IMR-90 (cell line): ENCODE data around the gene SENP5. TPM values are rescaled to one million over a fixed set of nuclear protein-coding genes. Genes with fewer than 3 reads are reported as not detected.

ENCODE experiments used
- ATAC-seq: fragments of 200-7000 bp; cut with Tn5 transposase; 2 replicates; pipeline ENCODE4 v1.9.1; 2020; ENCODE audit warnings: low read depth, mild to moderate bottlenecking, moderate library complexity
- BruUV-seq: library from RNA; stranded (reverse); fragments of 400-500 nt; replicated peaks from 2 replicates; lab custom pipeline; 2021; lab: Mats Ljungman, UMichigan
- CTCF ChIA-PET: fragments of 300-600 bp; formaldehyde crosslinking; extraction: SDS; loops from one replicate; lab custom pipeline; 2021; ENCODE audit warnings: antibody characterized with exemption; lab: Yijun Ruan, JAX
- POLR2A ChIA-PET: fragments of 300-600 bp; sonication (Branson Sonifier 250); formaldehyde crosslinking; loops from one replicate; lab custom pipeline; 2022; ENCODE audit warnings: antibody characterized with exemption; ENCODE audit not compliant: unreplicated experiment; lab: Charles Lee
- DNase-seq: peaks from one replicate; pipeline ENCODE4 v3.0.0; 2013
- H2AFZ ChIP-seq: replicated peaks from 2 replicates; pipeline ENCODE3; 2013; ENCODE audit warnings: low read length, mild to moderate bottlenecking; ENCODE audit not compliant: poor library complexity
- H2AK5ac ChIP-seq: 2 replicates; pipeline ENCODE4 v1.6.1; 2013; ENCODE audit warnings: low read depth, low read length, inconsistent platforms
- H2AK9ac ChIP-seq: replicated peaks from 2 replicates; pipeline ENCODE3; 2013; ENCODE audit warnings: mild to moderate bottlenecking, low read depth, low read length, moderate library complexity; ENCODE audit not compliant: poor library complexity
- H2BK120ac ChIP-seq: 2 replicates; pipeline ENCODE4 v1.6.1; 2013; ENCODE audit warnings: low read depth, low read length, inconsistent platforms
- H2BK15ac ChIP-seq: 3 replicates; pipeline ENCODE4 v1.6.1; 2013; ENCODE audit warnings: low read depth, low read length, inconsistent platforms
- H2BK20ac ChIP-seq: 2 replicates; pipeline ENCODE4 v1.6.1; 2013; ENCODE audit warnings: low read depth, mild to moderate bottlenecking, inconsistent platforms, low read length, moderate library complexity
- H2BK5ac ChIP-seq: 2 replicates; pipeline ENCODE4 v1.6.1; 2013; ENCODE audit warnings: mild to moderate bottlenecking, low read depth, low read length, inconsistent platforms; ENCODE audit not compliant: poor library complexity, severe bottlenecking
- H3K14ac ChIP-seq: replicated peaks from 2 replicates; pipeline ENCODE4 v1.6.1; 2013; ENCODE audit warnings: low read depth, low read length, inconsistent platforms
- H3K18ac ChIP-seq: 2 replicates; pipeline ENCODE4 v1.6.1; 2013; ENCODE audit warnings: low read depth, low read length, control low read depth
- H3K23ac ChIP-seq: 2 replicates; pipeline ENCODE4 v1.6.1; 2013; ENCODE audit warnings: low read depth, low read length, inconsistent platforms
- H3K27ac ChIP-seq: 2 replicates; pipeline ENCODE4 v1.5.1; 2013; ENCODE audit warnings: mild to moderate bottlenecking, control low read depth, low read length; ENCODE audit not compliant: insufficient read depth
- H3K27me3 ChIP-seq: 2 replicates; pipeline ENCODE4 v1.6.1; 2013; ENCODE audit warnings: low read length; ENCODE audit not compliant: control insufficient read depth, insufficient read depth
- H3K36me3 ChIP-seq: 2 replicates; pipeline ENCODE4 v1.6.1; 2013; ENCODE audit warnings: low read length, mixed read lengths; ENCODE audit not compliant: control insufficient read depth, insufficient read depth
- H3K4ac ChIP-seq: 2 replicates; pipeline ENCODE4 v1.6.1; 2013; ENCODE audit warnings: low read depth, low read length, inconsistent platforms
- H3K4me1 ChIP-seq: 2 replicates; pipeline ENCODE4 v1.6.1; 2013; ENCODE audit warnings: low read length, mixed read lengths; ENCODE audit not compliant: control insufficient read depth, insufficient read depth
- H3K4me2 ChIP-seq: 2 replicates; pipeline ENCODE4 v1.6.1; 2013; ENCODE audit warnings: low read depth, mild to moderate bottlenecking, control low read depth, low read length, moderate library complexity
- H3K4me3 ChIP-seq: 2 replicates; pipeline ENCODE4 v1.5.1; 2013; ENCODE audit warnings: low read depth, mild to moderate bottlenecking, control low read depth, low read length, moderate library complexity; ENCODE audit not compliant: insufficient read depth
- H3K56ac ChIP-seq: 2 replicates; pipeline ENCODE4 v1.6.1; 2013; ENCODE audit warnings: low read length, inconsistent platforms; ENCODE audit not compliant: insufficient read depth; ENCODE audit errors: extremely low read depth
- H3K79me1 ChIP-seq, 2 experiments: 2 replicates each; pipeline ENCODE4 v1.6.1; 2013; ENCODE audit warnings: low read length in 2 of 2, inconsistent platforms in 1 of 2, low read depth in 1 of 2
- H3K9ac ChIP-seq: 2 replicates; pipeline ENCODE4 v1.6.1; 2013; ENCODE audit warnings: low read depth, low read length, control low read depth
- H3K9me1 ChIP-seq: 2 replicates; pipeline ENCODE4 v1.6.1; 2013; ENCODE audit warnings: low read length, inconsistent platforms; ENCODE audit not compliant: insufficient read depth
- H3K9me3 ChIP-seq: 2 replicates; pipeline ENCODE4 v1.6.1; 2013; ENCODE audit warnings: low read length; ENCODE audit not compliant: control insufficient read depth, insufficient read depth
- H4K20me1 ChIP-seq: 2 replicates; pipeline ENCODE4 v1.6.1; 2013; ENCODE audit warnings: low read length, inconsistent platforms; ENCODE audit not compliant: insufficient read depth
- H4K5ac ChIP-seq: 2 replicates; pipeline ENCODE4 v1.6.1; 2013; ENCODE audit warnings: mild to moderate bottlenecking, low read depth, low read length, control low read depth
- H4K8ac ChIP-seq, 2 experiments: 2 replicates each; pipeline ENCODE4 v1.6.1; 2013; ENCODE audit warnings: low read depth in 2 of 2, low read length in 2 of 2, control low read depth in 1 of 2, inconsistent platforms in 1 of 2
- H4K91ac ChIP-seq: 2 replicates; pipeline ENCODE4 v1.6.1; 2013; ENCODE audit warnings: low read depth, low read length, inconsistent platforms; ENCODE audit not compliant: insufficient read depth
- BHLHE40 ChIP-seq: fragments of 150-350 bp; IDR thresholded peaks from 2 replicates; pipeline ENCODE4 v1.6.1; 2016; ENCODE audit warnings: mild to moderate bottlenecking, low read depth, low read length
- CEBPB ChIP-seq: IDR thresholded peaks from 2 replicates; pipeline ENCODE4 v1.6.1; 2012; ENCODE audit warnings: low read depth, low read length, improper control_type of control experiment
- CHD1 ChIP-seq: IDR thresholded peaks from 2 replicates; pipeline ENCODE4 v1.6.1; 2012; ENCODE audit warnings: low read depth, low read length, improper control_type of control experiment
- CTCF ChIP-seq: conservative IDR thresholded peaks from 2 replicates; pipeline ENCODE4 v1.5.1; 2012; ENCODE audit warnings: mild to moderate bottlenecking, low read depth, low read length, improper control_type of control experiment
- FOS ChIP-seq: fragments of 150-350 bp; IDR thresholded peaks from 2 replicates; pipeline ENCODE4 v1.6.1; 2016; ENCODE audit warnings: low read depth, low read length
- MAFK ChIP-seq: IDR thresholded peaks from 2 replicates; pipeline ENCODE4 v1.6.1; 2012; ENCODE audit warnings: low read depth, low read length, improper control_type of control experiment
- MAZ ChIP-seq: IDR thresholded peaks from 2 replicates; pipeline ENCODE4 v1.6.1; 2012; ENCODE audit warnings: low read depth, mild to moderate bottlenecking, low read length, improper control_type of control experiment, moderate library complexity, borderline replicate concordance
- MXI1 ChIP-seq: IDR thresholded peaks from 2 replicates; pipeline ENCODE4 v1.6.1; 2012; ENCODE audit warnings: low read depth, mild to moderate bottlenecking, low read length, moderate library complexity, borderline replicate concordance
- NFE2L2 ChIP-seq: fragments of 150-350 bp; IDR thresholded peaks from 2 replicates; pipeline ENCODE4 v1.6.1; 2016; ENCODE audit warnings: low read depth, mild to moderate bottlenecking, low read length
- POLR2A ChIP-seq: IDR thresholded peaks from 2 replicates; pipeline ENCODE4 v1.6.1; 2012; ENCODE audit warnings: mild to moderate bottlenecking, low read depth, low read length
- RAD21 ChIP-seq: IDR thresholded peaks from 2 replicates; pipeline ENCODE4 v1.6.1; 2012; ENCODE audit warnings: low read length, improper control_type of control experiment
- RCOR1 ChIP-seq: IDR thresholded peaks from 2 replicates; pipeline ENCODE4 v1.6.1; 2012; ENCODE audit warnings: mild to moderate bottlenecking, low read length, improper control_type of control experiment; ENCODE audit not compliant: insufficient replicate concordance
- RFX5 ChIP-seq: IDR thresholded peaks from 2 replicates; pipeline ENCODE4 v1.8.0; 2012; ENCODE audit warnings: low read depth, mild to moderate bottlenecking, low read length, moderate library complexity
- SMC3 ChIP-seq: fragments of 150-350 bp; IDR thresholded peaks from 2 replicates; pipeline ENCODE4 v1.6.1; 2016; ENCODE audit warnings: low read depth, mild to moderate bottlenecking, antibody characterized with exemption, low read length, moderate library complexity
- WGBS, 2 experiments: methylation state at CpG; one replicate each; pipeline versions ENCODE4 v1.1.5 to v1.1.7; 2013; ENCODE audit warnings: missing lambda C conversion rate in 2 of 2; ENCODE audit not compliant: insufficient read length in 1 of 2; ENCODE audit errors: extremely low coverage in 2 of 2; 5-methylcytosine and 5-hydroxymethylcytosine counted together
- dilution Hi-C: fragments of 300-500 bp; cut with HindIII; formaldehyde crosslinking; loops from one replicate; pipeline ENCODE4 v1.14.3; 2018; ENCODE audit warnings: low sequenced_read_pairs; ENCODE audit not compliant: unreplicated experiment
- in situ Hi-C: fragments of 300-500 bp; cut with MboI; formaldehyde crosslinking; loops from 3 replicates; pipeline ENCODE4 v1.14.3; 2019; ENCODE audit warnings: low sequenced_read_pairs, inconsistent platforms, mixed read lengths
- intact Hi-C: fragments of 100-400 bp; cut with micrococcal nuclease; formaldehyde crosslinking; loops from 2 replicates; pipeline ENCODE4 v1.10.0; 2022
- polyA plus RNA-seq, 3 experiments: library from polyadenylated mRNA; depleted of rRNA; stranded (reverse); fragments of >200 nt; gene quantifications; 2 replicates each; pipeline ENCODE4 v1.2.3, GENCODE V29; 2012; ENCODE audit warnings: low replicate concordance in 1 of 3
- total RNA-seq: library from RNA; depleted of rRNA; stranded (reverse); fragments of >200 nt; gene quantifications from 2 replicates; pipeline ENCODE4 v1.2.3, GENCODE V29; 2012
- TF ChIP-seq, protein P1 (sequence below): fragments of 150-350 bp; IDR thresholded peaks from 2 replicates; pipeline ENCODE4 v1.6.1; 2017; ENCODE audit warnings: mild to moderate bottlenecking, antibody characterized with exemption, low read length, low read depth
- TF ChIP-seq, protein P2 (sequence below): fragments of 150-350 bp; IDR thresholded peaks from 2 replicates; pipeline ENCODE4 v1.6.1; 2016; ENCODE audit warnings: low read depth, mild to moderate bottlenecking, low read length, moderate library complexity, borderline replicate concordance

The SENP5 gene
- total and polyA plus RNA-seq, 2 of the 4 experiments (the other 2 are of a cell fraction): 7.4 to 44.4 TPM

GRCh38 chr3:196963631-196963953 lies 95.9 kb downstream of the SENP5 start:
- H2BK15ac ChIP-seq: no peak overlapping the region
- TF ChIP-seq RCOR1: no peak
- no peak for TF ChIP-seq MAZ
- no peak for TF ChIP-seq CEBPB
- no peak for TF ChIP-seq CTCF
- TF ChIP-seq, protein P1, sequence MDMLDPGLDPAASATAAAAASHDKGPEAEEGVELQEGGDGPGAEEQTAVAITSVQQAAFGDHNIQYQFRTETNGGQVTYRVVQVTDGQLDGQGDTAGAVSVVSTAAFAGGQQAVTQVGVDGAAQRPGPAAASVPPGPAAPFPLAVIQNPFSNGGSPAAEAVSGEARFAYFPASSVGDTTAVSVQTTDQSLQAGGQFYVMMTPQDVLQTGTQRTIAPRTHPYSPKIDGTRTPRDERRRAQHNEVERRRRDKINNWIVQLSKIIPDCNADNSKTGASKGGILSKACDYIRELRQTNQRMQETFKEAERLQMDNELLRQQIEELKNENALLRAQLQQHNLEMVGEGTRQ: no peak
- no peak for TF ChIP-seq SMC3
- no peak for TF ChIP-seq RAD21
- no peak for TF ChIP-seq POLR2A
- no peak for TF ChIP-seq BHLHE40
- TF ChIP-seq MXI1: no peak
- TF ChIP-seq FOS: no peak
- TF ChIP-seq, protein P2, sequence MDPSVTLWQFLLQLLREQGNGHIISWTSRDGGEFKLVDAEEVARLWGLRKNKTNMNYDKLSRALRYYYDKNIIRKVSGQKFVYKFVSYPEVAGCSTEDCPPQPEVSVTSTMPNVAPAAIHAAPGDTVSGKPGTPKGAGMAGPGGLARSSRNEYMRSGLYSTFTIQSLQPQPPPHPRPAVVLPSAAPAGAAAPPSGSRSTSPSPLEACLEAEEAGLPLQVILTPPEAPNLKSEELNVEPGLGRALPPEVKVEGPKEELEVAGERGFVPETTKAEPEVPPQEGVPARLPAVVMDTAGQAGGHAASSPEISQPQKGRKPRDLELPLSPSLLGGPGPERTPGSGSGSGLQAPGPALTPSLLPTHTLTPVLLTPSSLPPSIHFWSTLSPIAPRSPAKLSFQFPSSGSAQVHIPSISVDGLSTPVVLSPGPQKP: no peak
- TF ChIP-seq CHD1: no peak
- TF ChIP-seq RFX5: no peak
- TF ChIP-seq MAFK: no peak
- TF ChIP-seq NFE2L2: no peak
- CTCF ChIA-PET: no interaction called here
- H4K5ac ChIP-seq: no peak overlapping the region
- no peak overlapping the region for H3K18ac ChIP-seq
- no CpG with 5 or more reads among the region's 2 CpGs for WGBS, 2 experiments
- H3K4ac ChIP-seq: no peak overlapping the region
- H4K8ac ChIP-seq: no peak overlapping the region
- no peaks in the 10 kb centered on the region for H3K9me1 ChIP-seq
- DNase-seq: no peak
- H3K56ac ChIP-seq: no peak overlapping the region
- no peak overlapping the region for H4K91ac ChIP-seq
- dilution Hi-C loops: no loop called here
- no peak overlapping the region for H2AK9ac ChIP-seq
- intact Hi-C loops: no loop called here
- no peak overlapping the region for H3K14ac ChIP-seq
- no peak overlapping the region for H2BK20ac ChIP-seq
- no peak overlapping the region for H3K9ac ChIP-seq
- H3K9me3 ChIP-seq: no peaks in the 10 kb centered on the region
- H3K23ac ChIP-seq: no peak overlapping the region
- H3K4me3 ChIP-seq: no peak overlapping the region
- POLR2A ChIA-PET: no interaction called here
- no peak overlapping the region for H2AFZ ChIP-seq
- H3K4me1 ChIP-seq: peaks cover 4% of the 10 kb centered on the region
- peaks cover 54% of the 10 kb centered on the region for H3K27me3 ChIP-seq
- no peak overlapping the region for H2BK5ac ChIP-seq
- H2BK120ac ChIP-seq: no peak overlapping the region
- no peak for ATAC-seq
- no TSS peak for BruUV-seq
- in situ Hi-C loops: loop anchor here (25.0 kb wide), 1 partner anchor 351 kb away; no protein-coding TSS in a partner anchor
- no peak overlapping the region for H3K4me2 ChIP-seq
- H3K36me3 ChIP-seq: no peaks in the 10 kb centered on the region
- no peak overlapping the region for H2AK5ac ChIP-seq
- no peaks in the 10 kb centered on the region for H4K20me1 ChIP-seq
- no peaks in the 10 kb centered on the region for H3K79me1 ChIP-seq
- H3K27ac ChIP-seq: no peak overlapping the region
